HEK293 (cell line): ENCODE measurements around the gene PHF20.

Source experiments
- CTCF ChIA-PET: fragments of 350-600 bp; formaldehyde crosslinking; extraction: SDS; loops from one replicate; lab custom pipeline; 2021; ENCODE audit warnings: antibody characterized with exemption; lab: Yijun Ruan, JAX
- POLR2A ChIA-PET: fragments of 300-600 bp; formaldehyde crosslinking; extraction: SDS; loops from one replicate; lab custom pipeline; 2020; ENCODE audit warnings: antibody characterized with exemption, inconsistent platforms; lab: Yijun Ruan, JAX
- H3K27ac ChIP-seq: fragments of 200-500 bp; sonication (Bioruptor generic); 2 replicates; pipeline ENCODE4 v1.5.1; 2014; ENCODE audit warnings: low read depth, low read length, control low read depth, inconsistent platforms; ENCODE audit errors: extremely low read depth
- H3K36me3 ChIP-seq, 2 experiments: fragments of 200-500 bp in 1 of 2; sonication (Bioruptor generic) in 1 of 2; 1 replicate in 1 of 2; 2 replicates in 1 of 2; pipeline ENCODE4 v1.5.1; 2014 to 2017; ENCODE audit warnings: inconsistent platforms in 2 of 2, low read length in 2 of 2; ENCODE audit not compliant: control insufficient read depth in 2 of 2, insufficient read depth in 1 of 2
- H3K4me1 ChIP-seq: fragments of 200-500 bp; sonication (Bioruptor generic); 2 replicates; pipeline ENCODE4 v1.5.1; 2014; ENCODE audit warnings: mild to moderate bottlenecking, low read length, inconsistent platforms; ENCODE audit not compliant: control insufficient read depth, insufficient read depth
- H3K4me3 ChIP-seq: 2 replicates; pipeline ENCODE4 v1.5.1; 2011; ENCODE audit warnings: low read depth, mild to moderate bottlenecking, control low read depth, low read length, moderate library complexity
- H3K9me3 ChIP-seq: fragments of 200-500 bp; sonication (Bioruptor generic); 2 replicates; pipeline ENCODE4 v1.5.1; 2014; ENCODE audit warnings: low read depth, low read length, inconsistent platforms; ENCODE audit not compliant: control insufficient read depth, insufficient read depth
- FEZF1 ChIP-seq: fragments of 450-650 bp; formaldehyde crosslinking; IDR thresholded peaks from 2 replicates; pipeline ENCODE4 v1.5.1; 2016; ENCODE audit warnings: missing biosample characterization, missing genetic modification characterization
- KLF9 ChIP-seq: fragments of 450-650 bp; formaldehyde crosslinking; IDR thresholded peaks from 2 replicates; pipeline ENCODE4 v1.5.1; 2016; ENCODE audit warnings: missing biosample characterization, missing genetic modification characterization, low read depth
- MEIS1 ChIP-seq: sonication (generic); formaldehyde crosslinking; IDR thresholded peaks from 2 replicates; pipeline ENCODE4 v1.8.1; 2022; ENCODE audit warnings: missing genetic modification reagents, mild to moderate bottlenecking, borderline replicate concordance
- MZF1 ChIP-seq: fragments of 450-650 bp; formaldehyde crosslinking; IDR thresholded peaks from 2 replicates; pipeline ENCODE4 v1.5.1; 2017; ENCODE audit warnings: missing biosample characterization, missing genetic modification characterization, borderline replicate concordance
- SP3 ChIP-seq: fragments of 450-650 bp; formaldehyde crosslinking; IDR thresholded peaks from 2 replicates; pipeline ENCODE4 v1.5.1; 2016; ENCODE audit warnings: missing biosample characterization, missing genetic modification characterization
- TRIM28 ChIP-seq: IDR thresholded peaks from 2 replicates; pipeline ENCODE4 v1.6.1; 2011; ENCODE audit warnings: low read length, control low read depth, borderline replicate concordance
- ZBTB10 ChIP-seq: fragments of 450-650 bp; formaldehyde crosslinking; IDR thresholded peaks from 2 replicates; pipeline ENCODE4 v1.5.1; 2016; ENCODE audit warnings: missing biosample characterization, missing genetic modification characterization
- ZBTB21 ChIP-seq: fragments of 450-650 bp; formaldehyde crosslinking; IDR thresholded peaks from 2 replicates; pipeline ENCODE4 v1.5.1; 2017; ENCODE audit warnings: missing biosample characterization, missing genetic modification characterization
- ZNF10 ChIP-seq: fragments of 450-650 bp; formaldehyde crosslinking; IDR thresholded peaks from 2 replicates; pipeline ENCODE4 v1.5.1; 2017; ENCODE audit warnings: missing biosample characterization, missing genetic modification characterization
- ZNF175 ChIP-seq: fragments of 450-650 bp; formaldehyde crosslinking; IDR thresholded peaks from 2 replicates; pipeline ENCODE4 v1.5.1; 2016; ENCODE audit warnings: missing biosample characterization, missing genetic modification characterization
- ZNF2 ChIP-seq: fragments of 450-650 bp; formaldehyde crosslinking; IDR thresholded peaks from 2 replicates; pipeline ENCODE4 v1.5.1; 2016; ENCODE audit warnings: missing biosample characterization, missing genetic modification characterization
- ZNF239 ChIP-seq: fragments of 450-650 bp; formaldehyde crosslinking; IDR thresholded peaks from 2 replicates; pipeline ENCODE4 v1.5.1; 2016; ENCODE audit warnings: missing biosample characterization, missing genetic modification characterization
- ZNF280D ChIP-seq: fragments of 450-650 bp; formaldehyde crosslinking; IDR thresholded peaks from 2 replicates; pipeline ENCODE4 v1.5.1; 2016; ENCODE audit warnings: missing biosample characterization, missing genetic modification characterization
- ZNF341 ChIP-seq: fragments of 450-650 bp; formaldehyde crosslinking; IDR thresholded peaks from 2 replicates; pipeline ENCODE4; 2016; ENCODE audit warnings: low read depth, missing biosample characterization, missing genetic modification characterization
- ZNF518A ChIP-seq: fragments of 450-650 bp; formaldehyde crosslinking; conservative IDR thresholded peaks from 2 replicates; pipeline ENCODE4 v1.5.1; 2016; ENCODE audit warnings: low read depth, missing biosample characterization, missing genetic modification characterization
- ZNF549 ChIP-seq: fragments of 450-650 bp; IDR thresholded peaks from 2 replicates; pipeline ENCODE4 v1.5.1; 2018; ENCODE audit warnings: missing biosample characterization, missing genetic modification characterization, mild to moderate bottlenecking, inconsistent platforms, moderate library complexity
- ZNF621 ChIP-seq: fragments of 450-650 bp; formaldehyde crosslinking; IDR thresholded peaks from 2 replicates; pipeline ENCODE4 v1.5.1; 2017; ENCODE audit warnings: missing biosample characterization, missing genetic modification characterization
- ZNF677 ChIP-seq: fragments of 450-650 bp; IDR thresholded peaks from 2 replicates; pipeline ENCODE4 v1.5.0; 2018; ENCODE audit warnings: missing biosample characterization, mild to moderate bottlenecking, missing genetic modification characterization, moderate library complexity
- ZSCAN4 ChIP-seq: fragments of 450-650 bp; formaldehyde crosslinking; IDR thresholded peaks from 2 replicates; pipeline ENCODE4 v1.5.1; 2017; ENCODE audit warnings: missing biosample characterization, missing genetic modification characterization
- TF ChIP-seq, protein P1 (sequence below): fragments of 450-650 bp; formaldehyde crosslinking; IDR thresholded peaks from 2 replicates; pipeline ENCODE4 v1.5.1; 2016; ENCODE audit warnings: missing biosample characterization, missing genetic modification characterization
- TF ChIP-seq, protein P2 (sequence below): fragments of 450-650 bp; formaldehyde crosslinking; IDR thresholded peaks from 2 replicates; pipeline ENCODE4 v1.5.1; 2017; ENCODE audit warnings: missing biosample characterization, missing genetic modification characterization

The PHF20 gene

DNA sequence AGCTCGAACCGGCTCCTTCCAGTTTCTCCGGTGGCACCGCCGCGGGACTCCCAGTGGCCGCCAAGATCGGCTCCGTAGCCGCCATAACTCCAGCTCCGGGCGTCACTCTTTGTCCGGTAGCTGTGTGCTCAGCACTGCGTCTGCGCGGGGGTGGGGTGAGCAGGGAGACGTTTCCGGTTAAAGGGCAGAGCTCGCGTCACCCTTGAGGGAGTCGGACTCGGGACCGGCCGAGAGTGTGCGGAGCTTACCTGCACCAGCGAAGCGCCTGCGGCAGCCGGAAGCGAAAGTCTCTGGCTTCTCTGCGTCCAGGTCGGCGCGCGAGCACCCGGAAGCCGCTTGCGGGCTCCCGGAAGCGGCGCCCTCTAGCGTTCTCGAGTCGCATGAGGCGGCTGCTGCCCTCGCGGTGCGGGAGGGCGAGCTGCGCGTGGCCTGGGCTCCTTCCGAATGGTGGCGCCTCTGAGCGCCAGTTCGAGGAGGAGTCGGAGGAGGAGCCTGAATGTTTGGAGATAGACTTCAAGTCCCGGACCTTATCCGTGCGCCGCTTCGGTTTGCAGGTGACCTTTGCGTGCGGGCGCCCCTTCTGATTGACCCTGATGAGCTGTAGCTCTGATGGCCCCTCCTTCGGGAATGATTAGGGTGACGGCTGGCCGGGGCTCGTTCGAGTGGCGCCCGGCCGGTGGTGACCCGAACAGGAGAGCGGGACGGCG lies 182.5 kb downstream of the PHF20 start, which contains the start of gene SCAND1:
SCAND1 (minus strand) TSS at position 303 of the 707 bp plus-strand sequence; CDS start at position 85, 218 bp downstream.
- CTCF ChIA-PET, result interaction anchor here (0.5 to 3.9 kb wide), 50 partner anchors 8 to 1129 kb away, joined by 3 to 46 read pairs (median 3); partner anchors contain the start of genes AAR2 and CNBD2
- no peak for TF ChIP-seq MEIS1
- TF ChIP-seq ZNF239 (tag by site-specific recombination), result peak; percentile 95
- no peak for TF ChIP-seq ZBTB10 (tag by site-specific recombination)
- TF ChIP-seq, protein P1, sequence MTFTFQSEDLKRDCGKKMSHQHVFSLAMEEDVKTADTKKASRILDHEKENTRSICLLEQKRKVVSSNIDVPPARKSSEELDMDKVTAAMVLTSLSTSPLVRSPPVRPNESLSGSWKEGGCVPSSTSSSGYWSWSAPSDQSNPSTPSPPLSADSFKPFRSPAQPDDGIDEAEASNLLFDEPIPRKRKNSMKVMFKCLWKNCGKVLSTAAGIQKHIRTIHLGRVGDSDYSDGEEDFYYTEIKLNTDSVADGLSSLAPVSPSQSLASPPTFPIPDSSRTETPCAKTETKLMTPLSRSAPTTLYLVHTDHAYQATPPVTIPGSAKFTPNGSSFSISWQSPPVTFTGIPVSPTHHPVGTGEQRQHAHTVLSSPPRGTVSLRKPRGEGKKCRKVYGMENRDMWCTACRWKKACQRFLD (tag by site-specific recombination), result no peak
- TF ChIP-seq, protein P2, sequence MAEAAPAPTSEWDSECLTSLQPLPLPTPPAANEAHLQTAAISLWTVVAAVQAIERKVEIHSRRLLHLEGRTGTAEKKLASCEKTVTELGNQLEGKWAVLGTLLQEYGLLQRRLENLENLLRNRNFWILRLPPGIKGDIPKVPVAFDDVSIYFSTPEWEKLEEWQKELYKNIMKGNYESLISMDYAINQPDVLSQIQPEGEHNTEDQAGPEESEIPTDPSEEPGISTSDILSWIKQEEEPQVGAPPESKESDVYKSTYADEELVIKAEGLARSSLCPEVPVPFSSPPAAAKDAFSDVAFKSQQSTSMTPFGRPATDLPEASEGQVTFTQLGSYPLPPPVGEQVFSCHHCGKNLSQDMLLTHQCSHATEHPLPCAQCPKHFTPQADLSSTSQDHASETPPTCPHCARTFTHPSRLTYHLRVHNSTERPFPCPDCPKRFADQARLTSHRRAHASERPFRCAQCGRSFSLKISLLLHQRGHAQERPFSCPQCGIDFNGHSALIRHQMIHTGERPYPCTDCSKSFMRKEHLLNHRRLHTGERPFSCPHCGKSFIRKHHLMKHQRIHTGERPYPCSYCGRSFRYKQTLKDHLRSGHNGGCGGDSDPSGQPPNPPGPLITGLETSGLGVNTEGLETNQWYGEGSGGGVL (tag by site-specific recombination), result no peak
- TF ChIP-seq ZNF175 (tag by site-specific recombination), result no peak
- 0 out of 2 replicates have a peak, but pooled peaks have one; percentile 8 for TF ChIP-seq ZSCAN4 (tag by site-specific recombination)
- TF ChIP-seq ZBTB21 (tag by site-specific recombination), result peak; percentile 63; the same call in 1 of the 2 replicates
- no peak for TF ChIP-seq ZNF677 (tag by site-specific recombination)
- TF ChIP-seq ZNF621 (tag by site-specific recombination), result no peak
- TF ChIP-seq ZNF518A (tag by site-specific recombination), result peak; percentile 96
- TF ChIP-seq ZNF10 (tag by site-specific recombination), result no peak
- no peak for TF ChIP-seq ZNF280D
- no peak for TF ChIP-seq ZNF549 (tag by site-specific recombination)
- peak; percentile 32 for TF ChIP-seq ZNF2
- 0 out of 2 replicates have a peak, but pooled peaks have one; percentile 17 for TF ChIP-seq ZNF341 (tag by site-specific recombination)
- no peak for TF ChIP-seq KLF9 (tag by site-specific recombination)
- peak; percentile 44; the same call in 1 of the 2 replicates for TF ChIP-seq FEZF1 (tag by site-specific recombination)
- TF ChIP-seq MZF1 (tag by site-specific recombination), result 0 out of 2 replicates have a peak, but pooled peaks have one; percentile 24
- TF ChIP-seq SP3 (tag by site-specific recombination), result peak; percentile 74
- TF ChIP-seq TRIM28, result no peak

More for the DNA sequence above, 182.5 kb downstream of the PHF20 start, which contains the start of gene SCAND1:
- H3K27ac ChIP-seq, result peak within 1 kb of the TSS; percentile 89
- peaks cover 0 to 12% of the 10 kb centered on the region in 2 experiments; a peak in 2 of 3 replicates for H3K36me3 ChIP-seq
- no peaks in the 10 kb centered on the region for H3K9me3 ChIP-seq
- POLR2A ChIA-PET, result interaction anchor here (0.5 to 3.0 kb wide), 26 partner anchors 9 to 499 kb away, joined by 3 to 47 read pairs (median 4); partner anchors contain the start of genes AAR2, CEP250, CNBD2 and CPNE1
- H3K4me1 ChIP-seq, result no peaks in the 10 kb centered on the region
- H3K4me3 ChIP-seq, result peak within 1 kb of the TSS; percentile 77
